Motor neuron (in vitro differentiated cells): ENCODE measurements around the gene DHRS11. TPM values are rescaled to one million over a fixed set of nuclear protein-coding genes. Genes with fewer than 3 reads are reported as not detected.

Source experiments
- ATAC-seq, 8 experiments: fragments of 200-7000 bp; cut with Tn5 transposase; replicated peaks in 6 of 8; 2 replicates each; pipeline ENCODE4 v1.8.0; 2021; ENCODE audit warnings: mild to moderate bottlenecking in 8 of 8, moderate library complexity in 8 of 8
- H3K27ac ChIP-seq, 2 donors: fragments of 250-450 bp; sonication (Bioruptor Pico); 2 replicates each; pipeline ENCODE4 v1.9.0; 2021; ENCODE audit warnings: antibody characterized with exemption in 2 of 2, mild to moderate bottlenecking in 2 of 2, moderate library complexity in 1 of 2
- H3K4me1 ChIP-seq, 2 donors: fragments of 250-450 bp; sonication (Bioruptor Pico); replicated peaks in 1 of 2; 2 replicates each; pipeline ENCODE4 v1.6.1; 2021; ENCODE audit warnings: antibody characterized with exemption in 2 of 2, mild to moderate bottlenecking in 2 of 2, moderate library complexity in 1 of 2
- H3K4me3 ChIP-seq, 5 donors: fragments of 250-450 bp; sonication (Bioruptor Pico); 2 replicates each; pipeline ENCODE4 v1.9.0; 2021; ENCODE audit warnings: antibody characterized with exemption in 5 of 5, mild to moderate bottlenecking in 5 of 5, moderate library complexity in 4 of 5
- WGBS, 10 experiments: fragments of 450-650 bp; shearing (Covaris generic); methylation state at CpG; one replicate each; pipeline ENCODE4 v1.0.0; 2022; 5-methylcytosine and 5-hydroxymethylcytosine counted together
- in situ Hi-C, 9 experiments: fragments of 400-800 bp; cut with MboI; loops; one replicate each; pipeline ENCODE4 v1.15.0; 2021; ENCODE audit warnings: low sequenced_read_pairs in 9 of 9, low pct_unique_long_range_greater_than_20kb in 2 of 9; ENCODE audit not compliant: unreplicated experiment in 9 of 9
- total RNA-seq, 8 experiments: library from RNA; unstranded; fragments of 300-600 nt; gene quantifications; 2 replicates each; pipeline versions ENCODE4 v1.2.3 to v1.2.4, GENCODE V29; 2022

Gene DHRS11
- total RNA-seq, 8 experiments from 2014 or later = 6.8 to 32.3 (median 11.1) TPM

GRCh38 chr17:36647636-36648035 lies 56.0 kb downstream of the DHRS11 start:
- no peak overlapping the region for H3K27ac ChIP-seq
- in situ Hi-C loops = loop anchor here in 6 of 9 experiments (25.0 kb wide), 3 partner anchors 290 to 565 kb away; partner anchors contain the start of genes AATF (in 4 of the 6) and LHX1 (in 4 of the 6)
- H3K4me3 ChIP-seq = no peak overlapping the region
- ATAC-seq = peak in 4 of 8 experiments; percentile 11 to 75 (median 47)
- peaks cover 36 to 53% of the 10 kb centered on the region in 2 donors for H3K4me1 ChIP-seq
- 0 to 34% (median 33%) methylated on average over 1 to 3 of the region's 4 CpGs; no CpG with 5 or more reads in 7 of the 10 experiments for WGBS, 10 experiments

GRCh38 chr17:36650096-36650775 lies 58.6 kb downstream of the DHRS11 start:
- Histone ChIP-seq H3K27ac (peak overlapping the region in 1 of 2 donors; percentile 19), H3K4me1 (peaks cover 35 to 62% of the 10 kb centered on the region in 2 donors), H3K4me3 (no peak overlapping the region)
- WGBS, 10 experiments = 20 to 53% (median 40%) methylated on average over 1 to 3 of the region's 9 CpGs; no CpG with 5 or more reads in 5 of the 10 experiments
- in situ Hi-C loops = no loop called here
- peak in 5 of 8 experiments; percentile 26 to 42 (median 29) for ATAC-seq

Other genes with a start within 250 kb of the DHRS11 start
- gene TBC1D3H, start 203.4 kb upstream of the DHRS11 start, total RNA-seq = 1 to 10 TPM in 3 of 8 experiments, under 1 TPM in 1, not detected in 4; 0.87 to 3.7 (median 2.8) TPM
- gene ZNHIT3, start 105.2 kb upstream of the DHRS11 start, total RNA-seq = 10 to 100 TPM; 40.8 to 83.4 (median 64.4) TPM
- gene MYO19, start 57.0 kb upstream of the DHRS11 start, total RNA-seq = 100 to 1,000 TPM in 1 of 8 experiments, 10 to 100 TPM in 7; 15.3 to 103 (median 31.1) TPM
- gene PIGW, start 56.9 kb upstream of the DHRS11 start, total RNA-seq = 10 to 100 TPM in 4 of 8 experiments, 1 to 10 TPM in 4; 3.3 to 27.2 (median 8.8) TPM
- gene GGNBP2, start 47.0 kb upstream of the DHRS11 start, total RNA-seq = 100 to 1,000 TPM in 1 of 8 experiments, 10 to 100 TPM in 7; 45.8 to 103 (median 62.8) TPM
- 10 to 100 TPM in 3 of 8 experiments, 1 to 10 TPM in 5; 2.3 to 15.1 (median 3.8) TPM for gene MRM1, start 9.7 kb downstream of the DHRS11 start, total RNA-seq